ENCODE measurements around the gene OR1E2. TPM values are rescaled to one million over a fixed set of nuclear protein-coding genes. Genes with fewer than 3 reads are reported as not detected.
"Not testable (repeated sequence)": the region's sequence is repeated elsewhere in the genome, so short reads cannot be mapped to it uniquely, and the experiment has no call there.

Gene OR1E2
- total and polyA plus RNA-seq, 12 donors = 0.43 TPM; not detected in 11

- no peaks in the 10 kb centered on the region for H3K4me1 ChIP-seq
- intact Hi-C loops (cut with DNase I) = no loop called here
- no peaks in the 10 kb centered on the region for H3K36me3 ChIP-seq
- WGBS, 2 donors = 72 to 77% methylated on average over 3 of the region's 3 CpGs
- no peak within 1 kb of the TSS for H3K4me3 ChIP-seq
- H3K27me3 ChIP-seq = peaks cover 0 to 6% (median 0%) of the 10 kb centered on the region in 7 donors
- H3K27ac ChIP-seq = no peak within 1 kb of the TSS
- DNase-seq (no peak), ATAC-seq (no peak)
- peaks cover 0 to 30% (median 14%) of the 10 kb centered on the region in 11 donors for H3K9me3 ChIP-seq
- TF ChIP-seq CTCF (IDR thresholded peaks at IDR 0.05) = no peak
Observed at GRCh38 chr17:3411070-3411469, 22.6 kb downstream of the OR1E2 start, which contains the start of gene OR3A3. OR3A3 (plus strand) TSS chr17:3411370.

- intact Hi-C loops (cut with DNase I); DNase-seq; H3K36me3 ChIP-seq; H3K4me1 ChIP-seq; H3K4me3 ChIP-seq; H3K27ac ChIP-seq; H3K27me3 ChIP-seq; ATAC-seq: not testable (repeated sequence)
- WGBS, 2 donors = 66 to 75% methylated on average over 1 of the region's 1 CpG
- peaks cover 0 to 45% (median 16%) of the 10 kb centered on the region in 11 donors for H3K9me3 ChIP-seq
Observed at GRCh38 chr17:3403856-3404255, 29.8 kb downstream of the OR1E2 start.

- no peak for DNase-seq
- Histone ChIP-seq H3K4me3 (no peak overlapping the region), H3K27me3 (no peaks in the 10 kb centered on the region), H3K9me3 (peaks cover 0 to 26% (median 2%) of the 10 kb centered on the region in 11 donors), H3K27ac (no peak overlapping the region), H3K4me1 (no peaks in the 10 kb centered on the region), H3K36me3 (no peaks in the 10 kb centered on the region)
- TF ChIP-seq CTCF (IDR thresholded peaks at IDR 0.05) = no peak
- 44 to 51% methylated on average over 2 of the region's 2 CpGs for WGBS, 2 donors
- intact Hi-C loops (cut with DNase I) = no loop called here
- ATAC-seq = no peak
Observed at GRCh38 chr17:3401786-3402185, 31.9 kb downstream of the OR1E2 start.

GRCh38 chr17:3400055-3400454 lies 33.6 kb downstream of the OR1E2 start:
- 38% methylated on average over 6 of the region's 6 CpGs for whole genome bisulfite sequencing, 2 donors
- peaks cover 0 to 14% (median 0%) of the 10 kb centered on the region in 7 donors for H3K27me3 ChIP-seq
- H3K9me3 ChIP-seq = peaks cover 0 to 8% (median 0%) of the 10 kb centered on the region in 11 donors
- no peak overlapping the region for H3K27ac ChIP-seq
- H3K4me3 ChIP-seq = no peak overlapping the region
- ATAC-seq (no peak), DNase-seq (no peak)
- no peak for TF ChIP-seq CTCF (IDR thresholded peaks at IDR 0.05)
- H3K36me3 ChIP-seq = no peaks in the 10 kb centered on the region
- intact Hi-C loops (cut with DNase I) = no loop called here
- no peaks in the 10 kb centered on the region for H3K4me1 ChIP-seq

GRCh38 chr17:3398310-3398709 lies 35.3 kb downstream of the OR1E2 start, which contains the start of gene OR1E1:
OR1E1 (minus strand) TSS chr17:3398410; CDS start chr17:3398410, 0 bp downstream.
- ATAC-seq (no peak), DNase-seq (no peak)
- no peak for TF ChIP-seq CTCF (IDR thresholded peaks at IDR 0.05)
- WGBS, 2 donors = 80 to 89% methylated on average over 1 of the region's 1 CpG
- Histone ChIP-seq H3K27ac (no peak within 1 kb of the TSS), H3K36me3 (no peaks in the 10 kb centered on the region), H3K4me3 (no peak within 1 kb of the TSS), H3K9me3 (no peaks in the 10 kb centered on the region), H3K4me1 (no peaks in the 10 kb centered on the region), H3K27me3 (peaks cover 0 to 22% (median 0%) of the 10 kb centered on the region in 7 donors)
- intact Hi-C loops (cut with DNase I) = no loop called here

GRCh38 chr17:3397801-3398200 lies 35.8 kb downstream of the OR1E2 start:
- H3K4me3 ChIP-seq; H3K36me3 ChIP-seq; intact Hi-C loops (cut with DNase I); H3K9me3 ChIP-seq; ATAC-seq; DNase-seq; H3K27ac ChIP-seq; H3K4me1 ChIP-seq: not testable (repeated sequence)
- peaks cover 0 to 22% (median 0%) of the 10 kb centered on the region in 7 donors for H3K27me3 ChIP-seq
- WGBS, 2 donors = 41 to 47% methylated on average over 7 of the region's 7 CpGs
